Measurements from ENCODE around the gene PDCL2.

DNA sequence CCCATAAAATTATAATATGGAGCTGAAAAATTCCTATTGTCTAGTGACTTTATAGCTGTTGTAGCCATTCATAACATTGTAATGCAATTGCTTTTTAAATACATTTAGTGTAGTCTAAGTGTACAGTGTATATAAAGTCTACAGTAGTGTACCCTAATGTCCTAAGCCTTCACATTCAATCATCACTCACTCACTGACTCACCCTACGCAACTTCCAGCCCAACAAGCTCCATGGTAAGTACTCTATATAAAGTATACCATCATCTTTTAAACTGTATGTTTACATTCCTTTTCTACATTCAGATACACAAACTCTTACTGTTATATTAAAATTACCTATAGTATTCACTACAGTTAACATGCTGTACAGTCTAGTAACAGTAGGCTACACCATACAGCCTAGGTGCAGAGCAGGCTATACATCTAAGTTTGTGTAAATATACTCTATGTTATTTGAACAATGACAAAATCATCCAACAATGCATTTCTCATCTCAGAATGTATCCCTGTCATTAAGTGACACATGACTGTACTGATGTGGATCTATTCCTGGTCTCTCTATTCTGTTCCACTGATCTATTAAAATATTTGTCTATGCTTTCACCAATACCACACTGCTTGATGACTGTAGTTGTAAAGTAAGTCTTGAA is 79.0 kb downstream of the PDCL2 start:
- TF ChIP-seq RAD21 (conservative IDR thresholded peaks at IDR 0.05) (no peak), POLR2AphosphoS5 (IDR thresholded peaks at IDR 0.05) (no peak), TAF1 (IDR thresholded peaks at IDR 0.05; ENCODE audit: low read depth) (no peak), EZH2 (IDR thresholded peaks at IDR 0.05; ENCODE audit: borderline replicate concordance, insufficient read depth, low read length, poor library complexity, severe bottlenecking) (no peak), EP300 (conservative IDR thresholded peaks at IDR 0.05; ENCODE audit: poor library complexity, severe bottlenecking) (no peak), MXI1 (conservative IDR thresholded peaks at IDR 0.05; ENCODE audit: poor library complexity, severe bottlenecking) (no peak)
- TF ChIP-seq, protein P1, sequence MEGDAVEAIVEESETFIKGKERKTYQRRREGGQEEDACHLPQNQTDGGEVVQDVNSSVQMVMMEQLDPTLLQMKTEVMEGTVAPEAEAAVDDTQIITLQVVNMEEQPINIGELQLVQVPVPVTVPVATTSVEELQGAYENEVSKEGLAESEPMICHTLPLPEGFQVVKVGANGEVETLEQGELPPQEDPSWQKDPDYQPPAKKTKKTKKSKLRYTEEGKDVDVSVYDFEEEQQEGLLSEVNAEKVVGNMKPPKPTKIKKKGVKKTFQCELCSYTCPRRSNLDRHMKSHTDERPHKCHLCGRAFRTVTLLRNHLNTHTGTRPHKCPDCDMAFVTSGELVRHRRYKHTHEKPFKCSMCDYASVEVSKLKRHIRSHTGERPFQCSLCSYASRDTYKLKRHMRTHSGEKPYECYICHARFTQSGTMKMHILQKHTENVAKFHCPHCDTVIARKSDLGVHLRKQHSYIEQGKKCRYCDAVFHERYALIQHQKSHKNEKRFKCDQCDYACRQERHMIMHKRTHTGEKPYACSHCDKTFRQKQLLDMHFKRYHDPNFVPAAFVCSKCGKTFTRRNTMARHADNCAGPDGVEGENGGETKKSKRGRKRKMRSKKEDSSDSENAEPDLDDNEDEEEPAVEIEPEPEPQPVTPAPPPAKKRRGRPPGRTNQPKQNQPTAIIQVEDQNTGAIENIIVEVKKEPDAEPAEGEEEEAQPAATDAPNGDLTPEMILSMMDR (IDR thresholded peaks at IDR 0.05; ENCODE audit: poor library complexity, severe bottlenecking): no peak

Data from neural cell (in vitro differentiated cells).